Measurements from ENCODE around the gene AKNAD1. TPM values are rescaled to one million over a fixed set of nuclear protein-coding genes. Genes with fewer than 3 reads are reported as not detected.

AKNAD1 gene
- total RNA-seq, 1 donor from 2014 or later, result not detected

DNA sequence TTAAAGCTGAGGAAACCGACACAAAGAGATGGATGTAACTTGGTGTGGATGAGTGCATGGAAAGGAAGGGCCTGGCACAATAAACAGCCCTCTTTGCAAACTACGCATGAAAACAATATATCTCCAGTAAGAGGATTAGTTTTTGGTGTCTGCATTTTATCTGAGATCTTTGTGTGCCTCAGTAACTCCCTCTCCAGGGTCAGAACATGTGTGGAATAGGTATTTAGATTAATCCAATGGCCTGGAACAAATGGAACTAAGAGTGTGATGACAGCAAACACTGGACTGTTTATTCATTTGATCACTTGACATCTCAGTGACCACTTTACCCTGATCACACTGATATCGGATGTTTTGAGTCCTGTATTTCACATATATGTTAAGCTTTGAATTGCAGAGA lies 45.3 kb downstream of the AKNAD1 start:
- TF ChIP-seq, protein P1, sequence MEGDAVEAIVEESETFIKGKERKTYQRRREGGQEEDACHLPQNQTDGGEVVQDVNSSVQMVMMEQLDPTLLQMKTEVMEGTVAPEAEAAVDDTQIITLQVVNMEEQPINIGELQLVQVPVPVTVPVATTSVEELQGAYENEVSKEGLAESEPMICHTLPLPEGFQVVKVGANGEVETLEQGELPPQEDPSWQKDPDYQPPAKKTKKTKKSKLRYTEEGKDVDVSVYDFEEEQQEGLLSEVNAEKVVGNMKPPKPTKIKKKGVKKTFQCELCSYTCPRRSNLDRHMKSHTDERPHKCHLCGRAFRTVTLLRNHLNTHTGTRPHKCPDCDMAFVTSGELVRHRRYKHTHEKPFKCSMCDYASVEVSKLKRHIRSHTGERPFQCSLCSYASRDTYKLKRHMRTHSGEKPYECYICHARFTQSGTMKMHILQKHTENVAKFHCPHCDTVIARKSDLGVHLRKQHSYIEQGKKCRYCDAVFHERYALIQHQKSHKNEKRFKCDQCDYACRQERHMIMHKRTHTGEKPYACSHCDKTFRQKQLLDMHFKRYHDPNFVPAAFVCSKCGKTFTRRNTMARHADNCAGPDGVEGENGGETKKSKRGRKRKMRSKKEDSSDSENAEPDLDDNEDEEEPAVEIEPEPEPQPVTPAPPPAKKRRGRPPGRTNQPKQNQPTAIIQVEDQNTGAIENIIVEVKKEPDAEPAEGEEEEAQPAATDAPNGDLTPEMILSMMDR (IDR thresholded peaks at IDR 0.05; ENCODE audit: unreplicated experiment), result no peak
- Mint-ChIP-seq H3K4me3 (ENCODE audit: unreplicated experiment) (no peak overlapping the region), H3K27ac (ENCODE audit: unreplicated experiment) (no peak overlapping the region), H3K9me3 (ENCODE audit: unreplicated experiment) (no peaks in the 10 kb centered on the region), H3K27me3 (ENCODE audit: unreplicated experiment) (peaks cover 6% of the 10 kb centered on the region), H3K36me3 (ENCODE audit: low read depth, unreplicated experiment) (peaks cover 4% of the 10 kb centered on the region), H3K4me1 (ENCODE audit: unreplicated experiment) (peaks cover 6% of the 10 kb centered on the region)
- DNase-seq (ENCODE audit: low spot score), result no peak

DNA sequence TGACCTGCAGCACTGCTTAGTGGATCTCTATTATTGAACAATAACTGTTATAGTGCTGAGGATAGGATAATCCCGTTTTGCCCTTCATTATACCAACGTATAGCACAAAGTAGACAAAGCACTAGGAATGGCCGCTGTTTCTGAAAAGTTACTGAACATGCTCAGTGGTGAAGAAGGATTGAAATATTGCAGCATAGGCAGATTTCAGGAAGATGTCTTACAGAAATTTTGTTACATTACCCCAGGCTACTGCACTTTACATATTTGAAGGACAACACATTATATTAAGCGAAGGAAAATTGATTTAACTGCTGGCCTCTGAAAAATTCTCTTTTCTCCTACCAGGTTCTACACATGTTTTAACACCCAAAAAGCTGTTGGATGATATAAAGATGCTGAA lies 48.5 kb downstream of the AKNAD1 start:
- no peak overlapping the region for H3K27ac Mint-ChIP-seq (ENCODE audit: unreplicated experiment)
- H3K27me3 Mint-ChIP-seq (ENCODE audit: unreplicated experiment), result no peaks in the 10 kb centered on the region
- TF ChIP-seq, protein P1 (IDR thresholded peaks at IDR 0.05; ENCODE audit: unreplicated experiment), result no peak
- H3K36me3 Mint-ChIP-seq (ENCODE audit: low read depth, unreplicated experiment), result peaks cover 11% of the 10 kb centered on the region
- H3K9me3 Mint-ChIP-seq (ENCODE audit: unreplicated experiment), result no peaks in the 10 kb centered on the region
- no peak overlapping the region for H3K4me3 Mint-ChIP-seq (ENCODE audit: unreplicated experiment)
- H3K4me1 Mint-ChIP-seq (ENCODE audit: unreplicated experiment), result no peaks in the 10 kb centered on the region
- DNase-seq (ENCODE audit: low spot score), result no peak

DNA sequence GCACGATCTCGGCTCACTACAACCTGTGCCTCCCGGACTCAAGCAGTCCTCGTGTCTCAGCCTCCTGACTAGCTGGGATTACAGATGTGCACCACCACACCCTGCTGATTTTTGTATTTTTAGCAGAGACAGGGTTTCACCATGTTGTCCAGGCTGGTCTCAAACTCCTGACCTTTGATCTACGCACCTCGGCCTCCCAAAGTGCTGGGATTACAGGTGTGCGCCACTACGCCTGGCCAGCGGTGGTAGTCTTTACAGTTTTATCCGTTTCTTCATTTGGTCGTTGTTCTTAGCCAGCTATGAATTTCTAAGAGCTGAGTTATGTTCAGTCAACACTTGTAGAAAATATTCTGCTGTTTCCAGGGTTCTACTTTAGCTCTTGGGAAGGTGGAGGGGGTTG lies 53.3 kb downstream of the AKNAD1 start:
- H3K4me1 Mint-ChIP-seq (ENCODE audit: unreplicated experiment), result no peaks in the 10 kb centered on the region
- no peak overlapping the region for H3K4me3 Mint-ChIP-seq (ENCODE audit: unreplicated experiment)
- H3K9me3 Mint-ChIP-seq (ENCODE audit: unreplicated experiment), result no peaks in the 10 kb centered on the region
- no peak for DNase-seq (ENCODE audit: low spot score)
- TF ChIP-seq, protein P1 (IDR thresholded peaks at IDR 0.05; ENCODE audit: unreplicated experiment), result no peak
- peaks cover 31% of the 10 kb centered on the region for H3K36me3 Mint-ChIP-seq (ENCODE audit: low read depth, unreplicated experiment)
- no peaks in the 10 kb centered on the region for H3K27me3 Mint-ChIP-seq (ENCODE audit: unreplicated experiment)
- H3K27ac Mint-ChIP-seq (ENCODE audit: unreplicated experiment), result no peak overlapping the region

DNA sequence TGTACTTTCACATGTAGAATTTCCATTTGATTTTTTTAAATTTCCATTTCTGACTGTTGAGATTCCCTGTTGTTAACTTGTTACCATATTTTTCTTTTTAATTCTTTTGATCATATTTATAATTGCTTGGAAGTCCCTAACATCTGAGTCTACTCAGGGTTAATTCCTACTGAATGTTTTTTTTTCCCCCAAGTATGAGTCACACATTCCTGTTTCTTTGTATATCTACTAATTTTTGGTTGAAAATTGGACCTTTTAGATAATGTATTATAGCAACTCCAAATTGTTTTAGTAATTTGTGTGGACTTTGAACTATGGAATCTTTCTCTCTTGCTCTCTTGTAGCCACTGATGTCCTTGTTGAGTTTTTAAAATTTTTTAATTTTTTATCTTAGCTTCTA lies 55.8 kb downstream of the AKNAD1 start:
- Mint-ChIP-seq H3K36me3 (ENCODE audit: low read depth, unreplicated experiment) (peaks cover 28% of the 10 kb centered on the region), H3K27me3 (ENCODE audit: unreplicated experiment) (no peaks in the 10 kb centered on the region), H3K9me3 (ENCODE audit: unreplicated experiment) (no peaks in the 10 kb centered on the region), H3K4me1 (ENCODE audit: unreplicated experiment) (no peaks in the 10 kb centered on the region), H3K27ac (ENCODE audit: unreplicated experiment) (no peak overlapping the region), H3K4me3 (ENCODE audit: unreplicated experiment) (no peak overlapping the region)
- TF ChIP-seq, protein P1 (IDR thresholded peaks at IDR 0.05; ENCODE audit: unreplicated experiment), result no peak
- DNase-seq (ENCODE audit: low spot score), result no peak

DNA sequence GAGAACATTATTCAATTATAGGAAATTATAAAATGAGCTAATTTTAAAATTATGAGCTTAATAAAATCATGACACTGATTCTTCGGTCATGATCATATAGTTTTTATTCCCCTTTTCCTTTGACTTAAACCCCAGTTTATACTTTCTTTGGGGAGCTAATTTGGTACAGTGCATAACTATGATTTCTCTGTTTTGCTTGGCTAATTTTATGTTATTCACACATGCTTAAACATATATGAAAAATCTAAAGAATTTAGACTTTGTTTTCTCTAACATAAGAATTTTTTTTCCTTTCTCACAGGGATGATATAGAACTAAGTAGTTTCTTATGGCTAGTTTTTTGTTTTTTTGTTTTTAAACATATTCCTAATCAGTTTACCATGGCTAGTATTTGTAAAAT lies 57.9 kb downstream of the AKNAD1 start:
- no peak overlapping the region for H3K4me3 Mint-ChIP-seq (ENCODE audit: unreplicated experiment)
- no peaks in the 10 kb centered on the region for H3K4me1 Mint-ChIP-seq (ENCODE audit: unreplicated experiment)
- H3K9me3 Mint-ChIP-seq (ENCODE audit: unreplicated experiment), result no peaks in the 10 kb centered on the region
- H3K27ac Mint-ChIP-seq (ENCODE audit: unreplicated experiment), result no peak overlapping the region
- H3K27me3 Mint-ChIP-seq (ENCODE audit: unreplicated experiment), result no peaks in the 10 kb centered on the region
- no peak for DNase-seq (ENCODE audit: low spot score)
- H3K36me3 Mint-ChIP-seq (ENCODE audit: low read depth, unreplicated experiment), result peaks cover 30% of the 10 kb centered on the region
- TF ChIP-seq, protein P1 (IDR thresholded peaks at IDR 0.05; ENCODE audit: unreplicated experiment), result no peak
